Esophagus squamous epithelium (tissue), 4 donors: Measurements from ENCODE around the gene NFATC3.

ENCODE experiments used
- POLR2A ChIP-seq, 4 donors: fragments of 450-650 bp; IDR thresholded peaks; one replicate each; pipeline ENCODE4 v1.6.1; 2017; ENCODE audit warnings: antibody characterized with exemption in 4 of 4, mild to moderate bottlenecking in 4 of 4, moderate library complexity in 3 of 4
- TF ChIP-seq, protein P1 (sequence below), 6 experiments: fragments of 450-650 bp in 4 of 6; fragments of 200-600 bp in 2 of 6; sonication (generic) in 2 of 6; IDR thresholded peaks; one replicate each; pipeline ENCODE4 v1.5.1; 2016 to 2019; ENCODE audit warnings: antibody characterized with exemption in 6 of 6, mild to moderate bottlenecking in 4 of 6, moderate library complexity in 4 of 6

DNA sequence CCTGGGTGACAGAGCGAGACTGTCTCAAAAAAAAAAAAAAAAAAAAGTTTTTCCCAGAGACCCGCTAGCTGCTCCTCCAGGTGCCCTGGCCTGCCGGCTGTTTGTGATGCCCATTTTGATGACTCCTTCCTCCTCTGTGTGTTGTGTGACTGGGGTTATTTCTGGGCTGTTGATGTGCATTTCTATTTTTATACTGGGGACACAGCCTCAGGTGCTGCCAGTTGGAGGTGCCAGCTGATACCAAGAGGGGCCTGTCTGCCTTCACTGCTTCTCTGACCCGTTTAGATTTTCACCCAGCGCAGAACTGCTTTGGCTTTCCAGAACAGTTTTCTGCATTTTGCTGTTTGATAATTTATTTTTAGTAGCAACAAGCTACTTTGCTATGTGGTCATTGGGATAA, 166.7 kb downstream of the NFATC3 start:
- TF ChIP-seq, protein P1, sequence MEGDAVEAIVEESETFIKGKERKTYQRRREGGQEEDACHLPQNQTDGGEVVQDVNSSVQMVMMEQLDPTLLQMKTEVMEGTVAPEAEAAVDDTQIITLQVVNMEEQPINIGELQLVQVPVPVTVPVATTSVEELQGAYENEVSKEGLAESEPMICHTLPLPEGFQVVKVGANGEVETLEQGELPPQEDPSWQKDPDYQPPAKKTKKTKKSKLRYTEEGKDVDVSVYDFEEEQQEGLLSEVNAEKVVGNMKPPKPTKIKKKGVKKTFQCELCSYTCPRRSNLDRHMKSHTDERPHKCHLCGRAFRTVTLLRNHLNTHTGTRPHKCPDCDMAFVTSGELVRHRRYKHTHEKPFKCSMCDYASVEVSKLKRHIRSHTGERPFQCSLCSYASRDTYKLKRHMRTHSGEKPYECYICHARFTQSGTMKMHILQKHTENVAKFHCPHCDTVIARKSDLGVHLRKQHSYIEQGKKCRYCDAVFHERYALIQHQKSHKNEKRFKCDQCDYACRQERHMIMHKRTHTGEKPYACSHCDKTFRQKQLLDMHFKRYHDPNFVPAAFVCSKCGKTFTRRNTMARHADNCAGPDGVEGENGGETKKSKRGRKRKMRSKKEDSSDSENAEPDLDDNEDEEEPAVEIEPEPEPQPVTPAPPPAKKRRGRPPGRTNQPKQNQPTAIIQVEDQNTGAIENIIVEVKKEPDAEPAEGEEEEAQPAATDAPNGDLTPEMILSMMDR (IDR thresholded peaks at IDR 0.05): no peak
- no peak for TF ChIP-seq POLR2A (IDR thresholded peaks at IDR 0.05)
